Measurements from ENCODE around the gene CXCR5. TPM values are rescaled to one million over a fixed set of nuclear protein-coding genes. Genes with fewer than 3 reads are reported as not detected.
A peak's percentile ranks its signal among the peaks of the same experiment; 100 is the strongest.

The CXCR5 gene
- total and polyA plus RNA-seq, 10 of the 15 experiments (the other 5 are each of a cell fraction or from before 2014, with no cell fraction given): 0.03 to 0.63 (median 0.25) TPM

DNA sequence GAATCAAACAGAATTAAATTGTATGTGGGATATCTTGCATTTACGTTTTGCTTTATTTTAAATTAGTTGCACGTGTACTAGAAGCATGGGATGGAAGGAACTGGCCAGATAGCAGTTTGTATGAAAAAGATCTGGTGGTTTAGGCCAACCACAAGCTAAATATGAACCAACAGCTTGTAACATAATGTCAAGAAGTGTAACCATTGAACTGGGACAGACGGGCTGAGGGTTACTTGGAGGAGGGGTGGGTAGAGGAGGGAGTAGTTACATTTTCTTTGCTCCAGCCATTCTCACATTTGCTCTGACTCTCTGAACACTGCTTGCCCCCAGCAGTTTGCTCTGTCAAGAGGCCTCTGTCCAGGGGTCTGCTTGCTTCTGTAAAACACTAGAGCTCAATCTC lies 31.7 kb upstream of the CXCR5 start (continued):
- TF ChIP-seq, protein P1, sequence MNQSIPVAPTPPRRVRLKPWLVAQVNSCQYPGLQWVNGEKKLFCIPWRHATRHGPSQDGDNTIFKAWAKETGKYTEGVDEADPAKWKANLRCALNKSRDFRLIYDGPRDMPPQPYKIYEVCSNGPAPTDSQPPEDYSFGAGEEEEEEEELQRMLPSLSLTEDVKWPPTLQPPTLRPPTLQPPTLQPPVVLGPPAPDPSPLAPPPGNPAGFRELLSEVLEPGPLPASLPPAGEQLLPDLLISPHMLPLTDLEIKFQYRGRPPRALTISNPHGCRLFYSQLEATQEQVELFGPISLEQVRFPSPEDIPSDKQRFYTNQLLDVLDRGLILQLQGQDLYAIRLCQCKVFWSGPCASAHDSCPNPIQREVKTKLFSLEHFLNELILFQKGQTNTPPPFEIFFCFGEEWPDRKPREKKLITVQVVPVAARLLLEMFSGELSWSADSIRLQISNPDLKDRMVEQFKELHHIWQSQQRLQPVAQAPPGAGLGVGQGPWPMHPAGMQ (IDR thresholded peaks at IDR 0.05; ENCODE audit: borderline replicate concordance): no peak
- no peak for TF ChIP-seq JUND (IDR thresholded peaks at IDR 0.05; ENCODE audit: low read depth, low read length)
- no peak for TF ChIP-seq MXI1 (IDR thresholded peaks at IDR 0.05; ENCODE audit: low read depth, low read length)
- TF ChIP-seq, protein P2, sequence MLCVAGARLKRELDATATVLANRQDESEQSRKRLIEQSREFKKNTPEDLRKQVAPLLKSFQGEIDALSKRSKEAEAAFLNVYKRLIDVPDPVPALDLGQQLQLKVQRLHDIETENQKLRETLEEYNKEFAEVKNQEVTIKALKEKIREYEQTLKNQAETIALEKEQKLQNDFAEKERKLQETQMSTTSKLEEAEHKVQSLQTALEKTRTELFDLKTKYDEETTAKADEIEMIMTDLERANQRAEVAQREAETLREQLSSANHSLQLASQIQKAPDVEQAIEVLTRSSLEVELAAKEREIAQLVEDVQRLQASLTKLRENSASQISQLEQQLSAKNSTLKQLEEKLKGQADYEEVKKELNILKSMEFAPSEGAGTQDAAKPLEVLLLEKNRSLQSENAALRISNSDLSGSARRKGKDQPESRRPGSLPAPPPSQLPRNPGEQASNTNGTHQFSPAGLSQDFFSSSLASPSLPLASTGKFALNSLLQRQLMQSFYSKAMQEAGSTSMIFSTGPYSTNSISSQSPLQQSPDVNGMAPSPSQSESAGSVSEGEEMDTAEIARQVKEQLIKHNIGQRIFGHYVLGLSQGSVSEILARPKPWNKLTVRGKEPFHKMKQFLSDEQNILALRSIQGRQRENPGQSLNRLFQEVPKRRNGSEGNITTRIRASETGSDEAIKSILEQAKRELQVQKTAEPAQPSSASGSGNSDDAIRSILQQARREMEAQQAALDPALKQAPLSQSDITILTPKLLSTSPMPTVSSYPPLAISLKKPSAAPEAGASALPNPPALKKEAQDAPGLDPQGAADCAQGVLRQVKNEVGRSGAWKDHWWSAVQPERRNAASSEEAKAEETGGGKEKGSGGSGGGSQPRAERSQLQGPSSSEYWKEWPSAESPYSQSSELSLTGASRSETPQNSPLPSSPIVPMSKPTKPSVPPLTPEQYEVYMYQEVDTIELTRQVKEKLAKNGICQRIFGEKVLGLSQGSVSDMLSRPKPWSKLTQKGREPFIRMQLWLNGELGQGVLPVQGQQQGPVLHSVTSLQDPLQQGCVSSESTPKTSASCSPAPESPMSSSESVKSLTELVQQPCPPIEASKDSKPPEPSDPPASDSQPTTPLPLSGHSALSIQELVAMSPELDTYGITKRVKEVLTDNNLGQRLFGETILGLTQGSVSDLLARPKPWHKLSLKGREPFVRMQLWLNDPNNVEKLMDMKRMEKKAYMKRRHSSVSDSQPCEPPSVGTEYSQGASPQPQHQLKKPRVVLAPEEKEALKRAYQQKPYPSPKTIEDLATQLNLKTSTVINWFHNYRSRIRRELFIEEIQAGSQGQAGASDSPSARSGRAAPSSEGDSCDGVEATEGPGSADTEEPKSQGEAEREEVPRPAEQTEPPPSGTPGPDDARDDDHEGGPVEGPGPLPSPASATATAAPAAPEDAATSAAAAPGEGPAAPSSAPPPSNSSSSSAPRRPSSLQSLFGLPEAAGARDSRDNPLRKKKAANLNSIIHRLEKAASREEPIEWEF (IDR thresholded peaks at IDR 0.05; ENCODE audit: insufficient replicate concordance, low read depth, low read length): no peak
- TF ChIP-seq, protein P3, sequence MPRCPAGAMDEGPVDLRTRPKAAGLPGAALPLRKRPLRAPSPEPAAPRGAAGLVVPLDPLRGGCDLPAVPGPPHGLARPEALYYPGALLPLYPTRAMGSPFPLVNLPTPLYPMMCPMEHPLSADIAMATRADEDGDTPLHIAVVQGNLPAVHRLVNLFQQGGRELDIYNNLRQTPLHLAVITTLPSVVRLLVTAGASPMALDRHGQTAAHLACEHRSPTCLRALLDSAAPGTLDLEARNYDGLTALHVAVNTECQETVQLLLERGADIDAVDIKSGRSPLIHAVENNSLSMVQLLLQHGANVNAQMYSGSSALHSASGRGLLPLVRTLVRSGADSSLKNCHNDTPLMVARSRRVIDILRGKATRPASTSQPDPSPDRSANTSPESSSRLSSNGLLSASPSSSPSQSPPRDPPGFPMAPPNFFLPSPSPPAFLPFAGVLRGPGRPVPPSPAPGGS (IDR thresholded peaks at IDR 0.05; ENCODE audit: borderline replicate concordance, insufficient read depth, low read depth, low read length, poor library complexity, severe bottlenecking): no peak
- no peak for TF ChIP-seq HCFC1 (IDR thresholded peaks at IDR 0.05; ENCODE audit: low read length)
- TF ChIP-seq, protein P4, sequence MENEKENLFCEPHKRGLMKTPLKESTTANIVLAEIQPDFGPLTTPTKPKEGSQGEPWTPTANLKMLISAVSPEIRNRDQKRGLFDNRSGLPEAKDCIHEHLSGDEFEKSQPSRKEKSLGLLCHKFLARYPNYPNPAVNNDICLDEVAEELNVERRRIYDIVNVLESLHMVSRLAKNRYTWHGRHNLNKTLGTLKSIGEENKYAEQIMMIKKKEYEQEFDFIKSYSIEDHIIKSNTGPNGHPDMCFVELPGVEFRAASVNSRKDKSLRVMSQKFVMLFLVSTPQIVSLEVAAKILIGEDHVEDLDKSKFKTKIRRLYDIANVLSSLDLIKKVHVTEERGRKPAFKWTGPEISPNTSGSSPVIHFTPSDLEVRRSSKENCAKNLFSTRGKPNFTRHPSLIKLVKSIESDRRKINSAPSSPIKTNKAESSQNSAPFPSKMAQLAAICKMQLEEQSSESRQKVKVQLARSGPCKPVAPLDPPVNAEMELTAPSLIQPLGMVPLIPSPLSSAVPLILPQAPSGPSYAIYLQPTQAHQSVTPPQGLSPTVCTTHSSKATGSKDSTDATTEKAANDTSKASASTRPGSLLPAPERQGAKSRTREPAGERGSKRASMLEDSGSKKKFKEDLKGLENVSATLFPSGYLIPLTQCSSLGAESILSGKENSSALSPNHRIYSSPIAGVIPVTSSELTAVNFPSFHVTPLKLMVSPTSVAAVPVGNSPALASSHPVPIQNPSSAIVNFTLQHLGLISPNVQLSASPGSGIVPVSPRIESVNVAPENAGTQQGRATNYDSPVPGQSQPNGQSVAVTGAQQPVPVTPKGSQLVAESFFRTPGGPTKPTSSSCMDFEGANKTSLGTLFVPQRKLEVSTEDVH (IDR thresholded peaks at IDR 0.05; ENCODE audit: low read depth, partially characterized antibody): no peak
- TF ChIP-seq RUNX3 (IDR thresholded peaks at IDR 0.05; ENCODE audit: low read length): peak; percentile 96
- peak; percentile 72; the same call in 1 of the 2 replicates for TF ChIP-seq PAX5 (IDR thresholded peaks at IDR 0.05; ENCODE audit: borderline replicate concordance, low read depth, low read length)
- no peak for TF ChIP-seq SMAD5 (IDR thresholded peaks at IDR 0.05; ENCODE audit: low read depth)
- TF ChIP-seq NFYA (IDR thresholded peaks at IDR 0.05; ENCODE audit: borderline replicate concordance, low read depth, low read length): no peak
- no peak for TF ChIP-seq STAT3 (IDR thresholded peaks at IDR 0.05; ENCODE audit: low read depth, low read length)
- TF ChIP-seq, protein P5, sequence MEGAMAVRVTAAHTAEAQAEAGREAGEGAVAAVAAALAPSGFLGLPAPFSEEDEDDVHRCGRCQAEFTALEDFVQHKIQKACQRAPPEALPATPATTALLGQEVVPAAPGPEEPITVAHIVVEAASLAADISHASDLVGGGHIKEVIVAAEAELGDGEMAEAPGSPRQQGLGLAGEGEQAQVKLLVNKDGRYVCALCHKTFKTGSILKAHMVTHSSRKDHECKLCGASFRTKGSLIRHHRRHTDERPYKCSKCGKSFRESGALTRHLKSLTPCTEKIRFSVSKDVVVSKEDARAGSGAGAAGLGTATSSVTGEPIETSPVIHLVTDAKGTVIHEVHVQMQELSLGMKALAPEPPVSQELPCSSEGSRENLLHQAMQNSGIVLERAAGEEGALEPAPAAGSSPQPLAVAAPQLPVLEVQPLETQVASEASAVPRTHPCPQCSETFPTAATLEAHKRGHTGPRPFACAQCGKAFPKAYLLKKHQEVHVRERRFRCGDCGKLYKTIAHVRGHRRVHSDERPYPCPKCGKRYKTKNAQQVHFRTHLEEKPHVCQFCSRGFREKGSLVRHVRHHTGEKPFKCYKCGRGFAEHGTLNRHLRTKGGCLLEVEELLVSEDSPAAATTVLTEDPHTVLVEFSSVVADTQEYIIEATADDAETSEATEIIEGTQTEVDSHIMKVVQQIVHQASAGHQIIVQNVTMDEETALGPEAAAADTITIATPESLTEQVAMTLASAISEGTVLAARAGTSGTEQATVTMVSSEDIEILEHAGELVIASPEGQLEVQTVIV (IDR thresholded peaks at IDR 0.05; ENCODE audit: borderline replicate concordance, partially characterized antibody): no peak
- no peak for TF ChIP-seq RCOR1 (conservative IDR thresholded peaks at IDR 0.05; ENCODE audit: low read depth, low read length)
- TF ChIP-seq NR2C1 (IDR thresholded peaks at IDR 0.05): no peak
- TF ChIP-seq ZNF207 (IDR thresholded peaks at IDR 0.05; ENCODE audit: borderline replicate concordance): no peak
- TF ChIP-seq BHLHE40 (IDR thresholded peaks at IDR 0.05; ENCODE audit: borderline replicate concordance in 1 of 2, low read depth in 2 of 2, low read length in 1 of 2): peak; percentile 81
